OCI-LY7 (cell line): Measurements from ENCODE around the gene RAP1GDS1. TPM values are rescaled to one million over a fixed set of nuclear protein-coding genes. Genes with fewer than 3 reads are reported as not detected.

ENCODE experiments used
- Bru-seq: library from RNA; stranded (reverse); fragments of 400-500 nt; gene quantifications from one replicate; lab custom pipeline; 2021; lab: Mats Ljungman, UMichigan
- BruChase-seq, 2 experiments: library from RNA; stranded (reverse); fragments of 400-500 nt; gene quantifications; one replicate each; lab custom pipeline; 2021; lab: Mats Ljungman, UMichigan
- BruUV-seq: library from RNA; stranded (reverse); fragments of 400-500 nt; replicated peaks from 2 replicates; lab custom pipeline; 2021; lab: Mats Ljungman, UMichigan
- CTCF ChIA-PET: fragments of 300-600 bp; sonication (Branson Sonifier 250); formaldehyde crosslinking; loops from one replicate; lab custom pipeline; 2022; ENCODE audit warnings: antibody characterized with exemption; ENCODE audit not compliant: unreplicated experiment; lab: Charles Lee
- POLR2A ChIA-PET: fragments of 300-600 bp; sonication (Branson Sonifier 250); formaldehyde crosslinking; loops from one replicate; lab custom pipeline; 2022; ENCODE audit warnings: antibody characterized with exemption; lab: Charles Lee
- DNase-seq: peaks from one replicate; pipeline ENCODE4 v3.0.0-alpha.2; 2015; ENCODE audit warnings: low spot score
- H2AFZ ChIP-seq: fragments of 200-600 bp; sonication (generic), shearing (Covaris generic); 2 replicates; pipeline ENCODE4 v1.6.1; 2014; ENCODE audit warnings: mild to moderate bottlenecking, antibody characterized with exemption, low read length, moderate library complexity
- H3K27ac ChIP-seq: fragments of 200-600 bp; sonication (generic); 2 replicates; pipeline ENCODE4 v1.5.1; 2014; ENCODE audit warnings: mixed run types, low read depth, mild to moderate bottlenecking, moderate library complexity, low read length, inconsistent platforms; ENCODE audit not compliant: poor library complexity, severe bottlenecking
- H3K36me3 ChIP-seq: fragments of 200-600 bp; sonication (generic); 2 replicates; pipeline ENCODE4 v1.6.1; 2014; ENCODE audit warnings: mild to moderate bottlenecking, antibody characterized with exemption, low read length, moderate library complexity, mixed read lengths; ENCODE audit not compliant: insufficient read depth
- H3K4me1 ChIP-seq: fragments of 200-600 bp; sonication (generic); 2 replicates; pipeline ENCODE4 v1.5.1; 2014; ENCODE audit warnings: mild to moderate bottlenecking, low read length; ENCODE audit not compliant: insufficient read depth, poor library complexity, severe bottlenecking
- H3K4me2 ChIP-seq: fragments of 200-600 bp; sonication (generic); 2 replicates; pipeline ENCODE4 v1.6.1; 2014; ENCODE audit warnings: mild to moderate bottlenecking, low read length
- H3K4me3 ChIP-seq: fragments of 200-600 bp; sonication (generic); 2 replicates; pipeline ENCODE4 v1.5.1; 2014; ENCODE audit warnings: mild to moderate bottlenecking, low read depth, low read length; ENCODE audit not compliant: poor library complexity, severe bottlenecking
- H3K79me2 ChIP-seq: fragments of 200-600 bp; sonication (generic); 2 replicates; pipeline ENCODE4 v1.6.1; 2016; ENCODE audit warnings: low read depth, mild to moderate bottlenecking, low read length, moderate library complexity, mixed read lengths; ENCODE audit not compliant: insufficient read depth
- H3K9me2 ChIP-seq: fragments of 200-600 bp; sonication (generic); 2 replicates; pipeline ENCODE4 v1.6.1; 2016; ENCODE audit warnings: mild to moderate bottlenecking, low read length, mixed read lengths; ENCODE audit not compliant: insufficient read depth
- H3K9me3 ChIP-seq: fragments of 200-600 bp; sonication (generic); 2 replicates; pipeline ENCODE4 v1.6.1; 2014; ENCODE audit warnings: mild to moderate bottlenecking, mixed run types, low read length, mixed read lengths
- H4K20me1 ChIP-seq: fragments of 200-600 bp; sonication (generic); 2 replicates; pipeline ENCODE4 v1.6.1; 2014; ENCODE audit warnings: mild to moderate bottlenecking, antibody characterized with exemption, low read length, moderate library complexity, mixed read lengths; ENCODE audit not compliant: insufficient read depth
- EZH2phosphoT487 ChIP-seq: fragments of 200-600 bp; sonication (generic); IDR thresholded peaks from 2 replicates; pipeline ENCODE4 v1.6.1; 2018; ENCODE audit warnings: low read depth, borderline replicate concordance, mild to moderate bottlenecking, mixed run types, antibody characterized with exemption, low read length, moderate library complexity, mixed read lengths
- intact Hi-C: fragments of 100-400 bp; cut with micrococcal nuclease; formaldehyde crosslinking; loops from one replicate; pipeline ENCODE4 v1.10.0; 2022; ENCODE audit not compliant: unreplicated experiment
- long read RNA-seq: library from polyadenylated mRNA; stranded (forward); transcript quantifications from one replicate; pipeline ENCODE4 v2.0.0, GENCODE V29; 2022
- total RNA-seq, 2 experiments: library from RNA; depleted of rRNA in 1 of 2; stranded (reverse); fragments of >200 nt in 1 of 2; shearing (Covaris generic) in 1 of 2; gene quantifications; 2 replicates each; pipeline ENCODE4 v1.2.3, GENCODE V29; 2014 to 2022
- TF ChIP-seq, protein P1 (sequence below): fragments of 200-600 bp; sonication (generic); conservative IDR thresholded peaks from 2 replicates; pipeline ENCODE4 v1.5.1; 2014; ENCODE audit warnings: mild to moderate bottlenecking, antibody characterized with exemption, low read length, moderate library complexity, mixed read lengths

RAP1GDS1 gene, protein sequence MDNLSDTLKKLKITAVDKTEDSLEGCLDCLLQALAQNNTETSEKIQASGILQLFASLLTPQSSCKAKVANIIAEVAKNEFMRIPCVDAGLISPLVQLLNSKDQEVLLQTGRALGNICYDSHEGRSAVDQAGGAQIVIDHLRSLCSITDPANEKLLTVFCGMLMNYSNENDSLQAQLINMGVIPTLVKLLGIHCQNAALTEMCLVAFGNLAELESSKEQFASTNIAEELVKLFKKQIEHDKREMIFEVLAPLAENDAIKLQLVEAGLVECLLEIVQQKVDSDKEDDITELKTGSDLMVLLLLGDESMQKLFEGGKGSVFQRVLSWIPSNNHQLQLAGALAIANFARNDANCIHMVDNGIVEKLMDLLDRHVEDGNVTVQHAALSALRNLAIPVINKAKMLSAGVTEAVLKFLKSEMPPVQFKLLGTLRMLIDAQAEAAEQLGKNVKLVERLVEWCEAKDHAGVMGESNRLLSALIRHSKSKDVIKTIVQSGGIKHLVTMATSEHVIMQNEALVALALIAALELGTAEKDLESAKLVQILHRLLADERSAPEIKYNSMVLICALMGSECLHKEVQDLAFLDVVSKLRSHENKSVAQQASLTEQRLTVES
- total RNA-seq (2014; rRNA removed; shearing (Covaris generic)) (46.3 and 53.5 TPM in 2 replicates), total RNA-seq (2022) (57.8 and 59.4 TPM in 2 replicates), Bru-seq, nascent RNA (percentile 87 among the genes with signal in this experiment), BruChase-seq, experiment 1, labeled RNA remaining after a 6-hour chase (percentile 69 among the genes with signal in this experiment), BruChase-seq, experiment 2, labeled RNA remaining after a 2-hour chase (percentile 71 among the genes with signal in this experiment)
- long read RNA-seq, transcript RAP1GDS1-209 (6 exons, 934 nt) = minor isoform, 11 of 78 reads
- long read RNA-seq, transcript RAP1GDS1-205 (15 exons, 3,681 nt) = major isoform, 29 of 78 reads
- long read RNA-seq, transcript RAP1GDS1-202 (15 exons, 2,092 nt) = minor isoform, 11 of 78 reads
- long read RNA-seq, partial matches to known transcripts = 3 of 78 reads
- long read RNA-seq, other reads (novel, unspliced or antisense) = 20 of 78 reads

DNA sequence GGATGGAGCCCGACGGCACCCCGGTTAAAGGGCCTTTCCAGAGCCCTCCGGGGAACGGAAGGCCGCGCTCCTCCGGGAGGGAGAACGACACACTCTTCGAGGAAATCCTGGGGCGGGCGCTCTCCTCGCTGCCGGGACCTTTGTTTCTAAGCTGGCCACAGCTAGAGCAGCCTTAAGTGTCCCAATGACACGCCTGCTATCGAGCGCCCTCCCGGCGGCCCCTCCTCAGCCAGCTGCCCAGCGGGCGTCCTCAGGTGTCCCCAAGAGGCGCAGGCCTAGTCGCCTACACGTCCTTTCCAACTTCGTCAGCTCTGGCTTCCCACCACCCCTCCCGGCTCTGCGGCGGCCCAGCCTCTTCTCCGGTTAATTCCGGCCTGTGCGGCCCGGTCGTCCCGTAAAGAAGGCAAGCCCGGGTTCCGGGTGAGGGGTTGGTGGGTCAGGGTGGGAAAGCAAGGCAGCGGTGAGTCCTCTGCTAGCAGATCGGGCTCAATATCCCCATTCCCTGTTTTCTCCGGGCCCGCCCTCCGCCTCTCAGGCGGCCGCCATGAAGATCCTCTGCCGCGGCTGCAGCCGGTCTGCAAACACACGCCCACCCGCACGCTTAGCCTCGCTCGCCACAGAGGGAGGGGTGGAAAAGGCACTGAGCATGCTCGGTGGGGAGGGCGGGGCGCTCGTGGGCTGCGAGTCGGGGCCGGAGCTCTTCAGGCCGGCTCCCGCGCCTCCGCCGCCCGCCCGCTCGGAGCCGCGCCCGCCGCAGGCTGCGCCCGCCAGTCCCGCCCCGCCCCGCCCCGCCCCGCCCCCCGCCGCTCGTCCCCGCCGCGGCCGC is at the start of gene RAP1GDS1:
Gene RAP1GDS1 (plus strand): TSS at position 806 of the 826 bp plus-strand sequence. CDS start 182 bp downstream, outside the sequence.
- peak; percentile 94 for DNase-seq
- Histone ChIP-seq H3K4me3 (peak within 1 kb of the TSS; percentile 98), H4K20me1 (peaks cover 15% of the 10 kb centered on the region), H3K4me1 (peaks cover 23% of the 10 kb centered on the region), H3K9me3 (no peaks in the 10 kb centered on the region), H3K36me3 (peaks cover 7% of the 10 kb centered on the region), H3K4me2 (peak within 1 kb of the TSS; percentile 97), H3K79me2 (peaks cover 55% of the 10 kb centered on the region), H3K9me2 (no peaks in the 10 kb centered on the region), H2AFZ (peak within 1 kb of the TSS; percentile 84), H3K27ac (peak within 1 kb of the TSS; percentile 66)
- no TSS peak for BruUV-seq
- intact Hi-C loops = loop anchor here (1.0 to 5.0 kb wide), 5 partner anchors 30 to 827 kb away; partner anchors contain the start of genes ADH5, EIF4E and STPG2
- TF ChIP-seq EZH2phosphoT487 = no peak
- TF ChIP-seq, protein P1, sequence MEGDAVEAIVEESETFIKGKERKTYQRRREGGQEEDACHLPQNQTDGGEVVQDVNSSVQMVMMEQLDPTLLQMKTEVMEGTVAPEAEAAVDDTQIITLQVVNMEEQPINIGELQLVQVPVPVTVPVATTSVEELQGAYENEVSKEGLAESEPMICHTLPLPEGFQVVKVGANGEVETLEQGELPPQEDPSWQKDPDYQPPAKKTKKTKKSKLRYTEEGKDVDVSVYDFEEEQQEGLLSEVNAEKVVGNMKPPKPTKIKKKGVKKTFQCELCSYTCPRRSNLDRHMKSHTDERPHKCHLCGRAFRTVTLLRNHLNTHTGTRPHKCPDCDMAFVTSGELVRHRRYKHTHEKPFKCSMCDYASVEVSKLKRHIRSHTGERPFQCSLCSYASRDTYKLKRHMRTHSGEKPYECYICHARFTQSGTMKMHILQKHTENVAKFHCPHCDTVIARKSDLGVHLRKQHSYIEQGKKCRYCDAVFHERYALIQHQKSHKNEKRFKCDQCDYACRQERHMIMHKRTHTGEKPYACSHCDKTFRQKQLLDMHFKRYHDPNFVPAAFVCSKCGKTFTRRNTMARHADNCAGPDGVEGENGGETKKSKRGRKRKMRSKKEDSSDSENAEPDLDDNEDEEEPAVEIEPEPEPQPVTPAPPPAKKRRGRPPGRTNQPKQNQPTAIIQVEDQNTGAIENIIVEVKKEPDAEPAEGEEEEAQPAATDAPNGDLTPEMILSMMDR = no peak
- POLR2A ChIA-PET = interaction anchor here (0.6 to 3.4 kb wide), 11 partner anchors 9 to 666 kb away, joined by 3 to 21 read pairs (median 3); partner anchors contain the start of gene STPG2
- CTCF ChIA-PET = interaction anchor here (1.2 to 2.4 kb wide), 2 partner anchors 23 to 118 kb away, joined by 3 to 8 read pairs; partner anchors contain the start of gene STPG2

DNA sequence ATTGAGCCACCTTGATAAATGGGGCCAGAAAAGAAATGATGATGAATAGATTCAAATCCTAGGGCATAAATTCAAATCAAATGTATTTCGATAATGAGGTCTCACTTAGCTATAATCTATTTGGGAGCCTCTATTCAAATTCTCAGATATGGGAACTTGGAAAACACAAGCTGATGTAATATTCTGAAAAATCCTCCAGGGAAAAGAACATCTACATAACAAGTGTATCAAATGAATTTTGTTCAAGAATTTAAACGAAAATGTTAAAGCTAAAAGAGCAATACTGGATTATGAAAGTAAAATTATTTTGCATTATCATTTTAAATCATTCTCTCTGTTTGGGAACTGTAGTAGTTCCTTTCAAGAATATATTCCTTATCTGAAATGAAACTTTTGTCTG is 38.9 kb upstream of the RAP1GDS1 start:
- Histone ChIP-seq H3K9me2 (no peaks in the 10 kb centered on the region), H3K79me2 (no peaks in the 10 kb centered on the region), H2AFZ (no peak overlapping the region), H4K20me1 (no peaks in the 10 kb centered on the region), H3K4me3 (no peak overlapping the region), H3K36me3 (no peaks in the 10 kb centered on the region), H3K9me3 (no peaks in the 10 kb centered on the region), H3K4me2 (no peak overlapping the region), H3K27ac (no peak overlapping the region), H3K4me1 (no peaks in the 10 kb centered on the region)
- CTCF ChIA-PET = no interaction called here
- POLR2A ChIA-PET = interaction anchor here (0.6 to 1.1 kb wide), 6 partner anchors 16 to 177 kb away, joined by 3 to 8 read pairs (median 3); no protein-coding TSS in a partner anchor
- TF ChIP-seq, protein P1 = no peak
- TF ChIP-seq EZH2phosphoT487 = no peak
- no TSS peak for BruUV-seq
- intact Hi-C loops = no loop called here
- no peak for DNase-seq
